KMS-11 (cell line): ENCODE data around the gene ARHGAP4.

Experiments
- H2AFZ ChIP-seq: fragments of 200-600 bp; sonication (generic); 2 replicates; pipeline ENCODE4 v1.6.1; 2016; ENCODE audit warnings: antibody characterized with exemption, mixed run types, low read depth
- H3K27ac ChIP-seq: fragments of 200-600 bp; sonication (generic); 2 replicates; pipeline ENCODE4 v1.6.1; 2016; ENCODE audit warnings: mild to moderate bottlenecking, mixed run types
- H3K27me3 ChIP-seq: fragments of 200-600 bp; sonication (generic); 2 replicates; pipeline ENCODE4 v1.6.1; 2017; ENCODE audit warnings: mild to moderate bottlenecking, low read depth, mixed run types, moderate library complexity; ENCODE audit not compliant: insufficient read depth
- H3K36me3 ChIP-seq: fragments of 200-600 bp; sonication (generic); 2 replicates; pipeline ENCODE4 v1.6.1; 2017; ENCODE audit warnings: mild to moderate bottlenecking, mixed run types; ENCODE audit not compliant: insufficient read depth
- H3K4me1 ChIP-seq: fragments of 200-600 bp; sonication (generic); 2 replicates; pipeline ENCODE4 v1.6.1; 2016; ENCODE audit warnings: mild to moderate bottlenecking, low read depth, mixed run types; ENCODE audit not compliant: poor library complexity, severe bottlenecking
- H3K4me2 ChIP-seq: fragments of 200-600 bp; sonication (generic); 2 replicates; pipeline ENCODE4 v1.7.0; 2016; ENCODE audit warnings: mild to moderate bottlenecking, mixed run types
- H3K4me3 ChIP-seq: fragments of 200-600 bp; sonication (generic); IDR thresholded peaks from 2 replicates; pipeline ENCODE4 v1.6.1; 2017; ENCODE audit warnings: low read depth, low read length, mixed read lengths; ENCODE audit not compliant: insufficient read depth
- H3K79me2 ChIP-seq: fragments of 200-600 bp; sonication (generic); 2 replicates; pipeline ENCODE4 v1.6.1; 2016; ENCODE audit warnings: low read depth, mixed run types; ENCODE audit not compliant: insufficient read depth
- H3K9ac ChIP-seq: fragments of 200-600 bp; sonication (generic); 2 replicates; pipeline ENCODE4 v1.6.1; 2016; ENCODE audit warnings: mild to moderate bottlenecking, mixed run types
- H4K20me1 ChIP-seq: fragments of 200-600 bp; sonication (generic); 2 replicates; pipeline ENCODE4 v1.6.1; 2016; ENCODE audit warnings: mild to moderate bottlenecking, mixed run types; ENCODE audit not compliant: insufficient read depth
- TF ChIP-seq, protein P1 (sequence below): fragments of 200-600 bp; sonication (generic); conservative IDR thresholded peaks from 2 replicates; pipeline ENCODE4 v1.6.1; 2017; ENCODE audit warnings: low read depth, mild to moderate bottlenecking, antibody characterized with exemption, low read length, moderate library complexity, mixed read lengths

ARHGAP4 gene

DNA sequence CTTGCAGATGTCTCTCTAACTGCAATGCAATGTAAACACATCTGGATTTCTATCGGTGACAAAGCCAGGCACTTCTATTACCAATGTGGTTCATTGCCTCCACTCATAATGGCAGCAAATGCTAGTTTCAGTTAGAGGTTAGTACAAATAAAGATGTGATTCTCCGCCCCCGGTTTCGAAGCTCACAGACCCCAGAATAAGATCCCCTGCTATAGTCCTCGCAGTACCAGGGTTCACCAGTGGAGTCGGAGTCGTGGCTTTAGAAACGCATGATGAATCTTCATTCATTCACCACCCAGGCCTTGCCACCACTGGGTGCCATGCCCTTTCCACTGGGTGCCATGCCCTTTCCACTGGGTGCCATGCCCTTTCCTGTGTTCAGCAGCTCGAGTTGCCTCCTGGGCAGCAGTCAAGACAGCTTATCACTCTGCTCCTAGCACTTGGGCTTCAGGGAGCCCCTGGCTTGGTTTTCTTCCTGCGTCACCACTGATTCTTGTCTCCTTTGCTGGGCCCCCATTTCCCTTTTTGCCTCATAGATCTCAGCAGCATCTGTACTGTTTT is 12.2 kb upstream of the ARHGAP4 start:
- Histone ChIP-seq H3K9ac (no peak overlapping the region), H3K79me2 (peaks cover 13% of the 10 kb centered on the region; the same call in 1 of the 2 replicates)

DNA sequence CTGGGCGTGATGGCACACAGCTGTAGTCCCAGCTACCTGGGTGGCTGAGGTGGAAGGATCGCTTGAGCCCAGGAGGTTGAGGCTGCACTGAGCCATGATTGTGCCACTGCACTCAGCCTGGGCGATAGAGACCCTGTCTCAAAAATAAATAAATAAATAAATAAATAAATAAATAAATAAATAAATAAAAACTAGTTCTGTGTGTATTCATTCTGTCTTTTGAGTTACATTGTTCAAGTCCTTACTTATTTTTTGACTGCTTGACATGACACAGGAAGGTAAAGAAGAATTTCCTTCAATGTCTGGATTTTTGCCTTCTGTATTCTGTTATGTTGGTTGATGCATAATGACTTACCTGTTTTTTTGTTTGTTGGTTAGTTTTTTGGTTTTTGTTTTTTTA is 11.0 kb upstream of the ARHGAP4 start:
- H2AFZ ChIP-seq = no peak overlapping the region
- H3K27ac ChIP-seq = no peak overlapping the region
- H3K4me1 ChIP-seq = no peaks in the 10 kb centered on the region
- no peak overlapping the region for H3K4me2 ChIP-seq
- H4K20me1 ChIP-seq = no peaks in the 10 kb centered on the region
- TF ChIP-seq, protein P1, sequence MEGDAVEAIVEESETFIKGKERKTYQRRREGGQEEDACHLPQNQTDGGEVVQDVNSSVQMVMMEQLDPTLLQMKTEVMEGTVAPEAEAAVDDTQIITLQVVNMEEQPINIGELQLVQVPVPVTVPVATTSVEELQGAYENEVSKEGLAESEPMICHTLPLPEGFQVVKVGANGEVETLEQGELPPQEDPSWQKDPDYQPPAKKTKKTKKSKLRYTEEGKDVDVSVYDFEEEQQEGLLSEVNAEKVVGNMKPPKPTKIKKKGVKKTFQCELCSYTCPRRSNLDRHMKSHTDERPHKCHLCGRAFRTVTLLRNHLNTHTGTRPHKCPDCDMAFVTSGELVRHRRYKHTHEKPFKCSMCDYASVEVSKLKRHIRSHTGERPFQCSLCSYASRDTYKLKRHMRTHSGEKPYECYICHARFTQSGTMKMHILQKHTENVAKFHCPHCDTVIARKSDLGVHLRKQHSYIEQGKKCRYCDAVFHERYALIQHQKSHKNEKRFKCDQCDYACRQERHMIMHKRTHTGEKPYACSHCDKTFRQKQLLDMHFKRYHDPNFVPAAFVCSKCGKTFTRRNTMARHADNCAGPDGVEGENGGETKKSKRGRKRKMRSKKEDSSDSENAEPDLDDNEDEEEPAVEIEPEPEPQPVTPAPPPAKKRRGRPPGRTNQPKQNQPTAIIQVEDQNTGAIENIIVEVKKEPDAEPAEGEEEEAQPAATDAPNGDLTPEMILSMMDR = no peak
- H3K36me3 ChIP-seq = no peaks in the 10 kb centered on the region
- H3K4me3 ChIP-seq = no peak overlapping the region
- H3K79me2 ChIP-seq = peaks cover 21% of the 10 kb centered on the region; the same call in 1 of the 2 replicates
- H3K27me3 ChIP-seq = no peaks in the 10 kb centered on the region
- no peak overlapping the region for H3K9ac ChIP-seq

More for the DNA sequence above, 12.2 kb upstream of the ARHGAP4 start:
- Histone ChIP-seq H4K20me1 (no peaks in the 10 kb centered on the region), H3K27me3 (no peaks in the 10 kb centered on the region), H2AFZ (no peak overlapping the region), H3K4me3 (no peak overlapping the region), H3K36me3 (no peaks in the 10 kb centered on the region), H3K27ac (no peak overlapping the region), H3K4me2 (no peak overlapping the region), H3K4me1 (no peaks in the 10 kb centered on the region)
- TF ChIP-seq, protein P1 = no peak

DNA sequence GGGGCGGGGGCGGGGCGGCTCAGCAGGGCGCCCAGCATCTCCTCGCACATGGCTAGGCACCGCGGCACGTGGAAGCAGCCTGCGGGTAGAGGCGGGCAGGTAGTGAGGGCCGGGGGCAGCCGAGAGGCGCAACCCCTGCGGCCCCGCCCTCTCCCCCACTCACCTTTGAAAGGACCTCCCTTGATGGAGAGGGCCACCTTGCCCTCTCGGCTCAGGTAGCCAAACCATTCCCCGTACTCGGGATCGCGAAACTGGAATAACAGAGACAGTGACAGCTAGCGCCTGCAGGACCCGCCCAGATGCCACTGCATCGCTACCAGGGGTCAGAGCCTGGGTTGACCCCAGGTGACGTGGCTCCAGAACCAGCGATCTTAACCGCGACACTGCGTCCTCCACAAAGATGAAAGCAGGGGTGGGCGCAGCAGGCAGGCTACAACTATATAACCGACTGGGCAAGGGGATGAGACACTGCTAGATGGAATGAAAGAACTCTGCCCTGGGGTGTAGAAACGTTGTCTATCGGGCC is 9.3 kb upstream of the ARHGAP4 start:
- H3K36me3 ChIP-seq = no peaks in the 10 kb centered on the region
- no peaks in the 10 kb centered on the region for H3K4me1 ChIP-seq
- H3K79me2 ChIP-seq = peaks cover 21% of the 10 kb centered on the region; the same call in 1 of the 2 replicates
- H3K27ac ChIP-seq = peak overlapping the region; percentile 68
- no peaks in the 10 kb centered on the region for H4K20me1 ChIP-seq
- peak overlapping the region; percentile 77 for H2AFZ ChIP-seq
- H3K4me2 ChIP-seq = peak overlapping the region; percentile 54
- H3K4me3 ChIP-seq = no peak overlapping the region
- H3K27me3 ChIP-seq = no peaks in the 10 kb centered on the region
- TF ChIP-seq, protein P1 = no peak
- peak overlapping the region; percentile 59 for H3K9ac ChIP-seq

DNA sequence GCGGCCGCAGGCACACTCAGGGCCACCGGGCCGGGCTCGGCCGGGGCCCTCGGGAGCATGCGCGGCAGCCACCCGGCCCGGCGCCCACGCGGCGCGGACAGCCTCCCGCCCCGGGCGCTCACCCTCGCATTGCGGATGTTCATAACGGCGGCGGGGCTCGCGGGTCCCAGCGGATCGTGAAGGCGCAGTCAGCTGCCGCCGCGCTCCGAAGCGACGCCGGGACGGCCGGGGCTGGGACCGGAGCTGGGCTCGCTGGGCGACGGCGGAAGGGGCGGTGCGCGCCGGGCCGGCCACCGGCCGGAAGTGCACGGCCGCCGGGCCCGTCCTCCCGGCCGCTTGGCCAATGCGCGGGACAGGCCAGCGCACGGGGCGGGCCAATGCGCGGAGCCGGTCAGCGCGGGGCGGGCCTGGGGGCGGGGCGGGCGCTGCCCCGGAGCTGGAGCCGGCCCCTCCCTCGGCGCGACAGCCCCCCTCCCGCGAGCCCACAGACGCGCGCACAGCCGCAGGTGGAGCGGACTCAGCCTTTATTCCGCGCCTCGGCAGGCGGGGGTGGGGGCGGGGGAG is 8.8 kb upstream of the ARHGAP4 start, which contains the start of gene NAA10:
TSS of gene NAA10 (minus strand) at position 276 of the 564 bp plus-strand sequence. CDS start at position 143, 133 bp downstream.
- Histone ChIP-seq H3K9ac (peak within 1 kb of the TSS; percentile 59), H4K20me1 (no peaks in the 10 kb centered on the region), H3K4me2 (peak within 1 kb of the TSS; percentile 73), H3K36me3 (no peaks in the 10 kb centered on the region), H2AFZ (peak within 1 kb of the TSS; percentile 77), H3K4me1 (no peaks in the 10 kb centered on the region), H3K4me3 (no peak within 1 kb of the TSS), H3K27ac (peak within 1 kb of the TSS; percentile 68), H3K79me2 (peaks cover 21% of the 10 kb centered on the region; the same call in 1 of the 2 replicates), H3K27me3 (no peaks in the 10 kb centered on the region)
- TF ChIP-seq, protein P1 = no peak
